Measurements from ENCODE around the gene ATF7IP.

Gene ATF7IP

DNA sequence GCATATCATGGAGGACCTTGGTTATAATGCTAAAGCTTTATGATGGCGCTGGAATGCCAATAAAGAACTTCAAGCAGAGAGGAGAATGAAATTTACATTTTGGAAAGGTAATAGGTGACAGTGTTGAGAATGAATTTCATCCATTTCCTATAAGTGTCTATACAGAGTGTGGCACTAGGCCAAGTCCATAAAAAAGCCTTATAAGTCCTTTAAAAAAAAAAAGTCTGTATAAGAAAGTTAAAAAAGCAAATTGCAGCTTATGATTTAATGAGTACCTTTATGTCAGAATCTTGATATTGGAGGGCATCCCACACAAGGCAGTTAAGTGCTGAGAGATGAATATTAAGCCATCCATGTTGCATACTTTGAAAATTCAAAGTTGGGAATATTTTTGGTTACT is 62.4 kb downstream of the ATF7IP start:
- no peak for TF ChIP-seq TAF1 (IDR thresholded peaks at IDR 0.05; ENCODE audit: borderline replicate concordance, low read depth, low read length)
- TF ChIP-seq POLR2AphosphoS5 (IDR thresholded peaks at IDR 0.05; ENCODE audit: low read depth, low read length), result no peak
- no peak for TF ChIP-seq POLR2A (IDR thresholded peaks at IDR 0.05; ENCODE audit: low read depth, low read length)
- DNase-seq (ENCODE audit: insufficient read length), result no peak
- FAIRE-seq, result peak; percentile 46

DNA sequence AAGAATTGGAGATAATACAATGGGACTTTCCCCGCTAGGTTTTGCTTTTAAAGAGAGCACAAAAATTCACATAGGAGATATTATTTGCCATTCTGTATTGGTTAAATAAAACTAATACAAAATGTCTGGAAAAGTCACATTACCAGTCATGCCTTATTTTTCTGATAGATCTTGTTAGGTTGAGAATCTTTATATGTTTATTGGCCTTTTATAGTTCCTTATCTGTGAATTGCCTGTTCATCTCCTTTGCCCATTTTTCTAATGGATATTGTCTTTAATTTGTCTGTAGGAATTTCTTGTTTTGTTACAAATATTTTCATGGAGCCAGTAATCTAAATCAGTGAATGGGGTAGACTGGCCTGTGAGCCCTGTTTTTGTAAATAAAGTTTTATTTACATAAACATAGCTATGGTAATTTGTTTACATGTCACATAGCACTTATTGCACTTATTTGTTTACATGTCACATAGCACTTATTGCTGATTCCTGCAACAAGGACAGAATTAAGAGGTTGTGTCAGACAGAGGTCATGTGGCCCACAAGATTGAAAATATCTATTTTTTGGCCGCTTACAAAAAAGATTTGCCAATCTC is 65.0 kb downstream of the ATF7IP start:
- TF ChIP-seq POLR2AphosphoS5 (IDR thresholded peaks at IDR 0.05; ENCODE audit: low read depth, low read length) (no peak), POLR2A (IDR thresholded peaks at IDR 0.05; ENCODE audit: low read depth, low read length) (no peak), TAF1 (IDR thresholded peaks at IDR 0.05; ENCODE audit: borderline replicate concordance, low read depth, low read length) (no peak)
- no peak for FAIRE-seq
- no peak for DNase-seq (ENCODE audit: insufficient read length)

DNA sequence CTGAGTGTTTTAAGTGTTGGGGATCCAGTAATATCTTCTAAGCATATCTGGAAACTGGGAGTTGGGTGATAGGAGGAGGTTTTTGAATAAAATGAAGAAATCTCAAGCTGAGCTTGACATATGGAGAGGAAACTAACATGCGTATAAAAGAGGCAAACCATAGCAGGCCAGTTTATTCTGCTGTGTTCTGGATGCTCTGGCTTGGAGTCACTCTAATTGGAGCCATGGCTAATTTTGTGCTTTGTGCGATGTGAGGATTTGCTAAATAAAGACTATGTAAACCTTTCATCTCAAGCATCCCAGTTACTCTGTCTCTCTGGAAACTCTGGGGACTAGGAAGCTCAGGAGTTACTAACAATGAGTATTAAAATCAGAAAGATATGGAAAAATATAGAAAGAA is 66.5 kb downstream of the ATF7IP start:
- DNase-seq (ENCODE audit: insufficient read length) (no peak), FAIRE-seq (no peak)
- no peak for TF ChIP-seq POLR2A (IDR thresholded peaks at IDR 0.05; ENCODE audit: low read depth, low read length)
- TF ChIP-seq TAF1 (IDR thresholded peaks at IDR 0.05; ENCODE audit: borderline replicate concordance, low read depth, low read length), result no peak
- no peak for TF ChIP-seq POLR2AphosphoS5 (IDR thresholded peaks at IDR 0.05; ENCODE audit: low read depth, low read length)

DNA sequence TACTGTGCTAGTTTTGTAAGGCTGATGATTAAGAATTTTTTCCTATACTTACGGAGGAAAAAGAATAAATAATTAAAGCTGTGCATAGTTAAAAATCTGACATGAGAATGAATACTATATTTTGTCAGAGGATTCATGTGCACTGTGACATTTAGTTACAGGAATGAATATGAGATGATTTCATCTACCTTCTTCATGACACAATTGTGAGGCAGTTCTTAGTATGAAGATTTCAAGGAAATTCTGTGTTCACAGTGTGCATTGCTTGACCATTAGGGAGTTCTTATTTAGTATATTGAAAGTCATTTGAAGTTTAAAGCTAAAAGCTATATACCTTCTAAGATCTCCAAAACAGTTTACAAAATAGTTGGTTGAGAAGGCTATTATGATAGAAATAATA is 70.1 kb downstream of the ATF7IP start:
- peak; percentile 21 for FAIRE-seq
- no peak for DNase-seq (ENCODE audit: insufficient read length)
- TF ChIP-seq TAF1 (IDR thresholded peaks at IDR 0.05; ENCODE audit: borderline replicate concordance, low read depth, low read length) (no peak), POLR2A (IDR thresholded peaks at IDR 0.05; ENCODE audit: low read depth, low read length) (no peak), POLR2AphosphoS5 (IDR thresholded peaks at IDR 0.05; ENCODE audit: low read depth, low read length) (no peak)

DNA sequence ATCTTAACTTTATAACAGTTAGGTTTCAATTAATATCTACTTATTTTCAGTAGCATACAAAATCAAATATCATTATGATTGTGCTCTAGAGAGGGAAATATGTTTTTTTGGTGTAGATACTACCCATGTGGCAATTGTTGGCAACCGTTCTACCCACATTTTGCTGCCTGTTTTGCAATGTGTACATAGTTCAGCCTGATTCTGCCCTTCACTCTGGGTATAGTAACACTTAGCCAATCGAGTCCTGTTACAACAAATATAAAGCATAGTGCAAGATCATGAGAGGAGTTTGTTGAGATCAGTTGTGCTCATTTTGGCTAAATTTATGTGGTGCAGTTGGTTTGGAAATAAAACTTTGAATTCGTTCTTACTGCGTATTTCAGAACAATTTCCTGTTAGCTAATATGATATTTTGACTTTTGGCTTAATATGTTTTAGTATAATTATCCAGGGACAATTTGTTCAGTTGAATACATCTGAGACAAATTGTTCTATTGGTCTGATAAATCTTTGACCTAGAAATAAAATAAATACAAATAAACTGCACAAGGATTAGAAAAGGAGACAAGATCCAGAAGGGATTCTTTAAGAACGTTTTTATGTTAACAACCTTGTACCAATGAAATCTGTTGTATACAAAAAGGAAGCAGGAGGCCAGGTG is 76.9 kb downstream of the ATF7IP start:
- FAIRE-seq, result no peak
- DNase-seq (ENCODE audit: insufficient read length), result no peak
- no peak for TF ChIP-seq POLR2A (IDR thresholded peaks at IDR 0.05; ENCODE audit: low read depth, low read length)
- TF ChIP-seq POLR2AphosphoS5 (IDR thresholded peaks at IDR 0.05; ENCODE audit: low read depth, low read length), result no peak

DNA sequence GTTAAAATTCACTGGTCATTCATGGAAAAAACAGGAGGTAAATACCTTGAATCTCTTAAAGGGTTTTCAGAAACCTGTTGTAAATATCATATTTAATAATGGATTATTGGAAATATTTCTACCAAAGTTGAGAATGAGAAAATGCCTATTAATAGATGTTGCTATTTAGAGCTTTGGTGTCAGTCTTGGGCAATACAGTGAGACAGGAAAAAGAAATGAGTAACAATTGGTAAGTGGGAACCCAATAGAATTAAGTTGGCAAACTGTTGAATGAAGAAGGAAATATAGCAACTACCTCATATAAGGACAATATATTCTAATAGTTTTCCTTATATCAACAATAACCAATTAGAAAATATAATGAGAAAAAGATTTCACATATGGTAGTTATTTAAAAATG is 78.0 kb downstream of the ATF7IP start:
- no peak for FAIRE-seq
- no peak for DNase-seq (ENCODE audit: insufficient read length)
- TF ChIP-seq POLR2AphosphoS5 (IDR thresholded peaks at IDR 0.05; ENCODE audit: low read depth, low read length) (no peak), TAF1 (IDR thresholded peaks at IDR 0.05; ENCODE audit: borderline replicate concordance, low read depth, low read length) (no peak), POLR2A (IDR thresholded peaks at IDR 0.05; ENCODE audit: low read depth, low read length) (no peak)

DNA sequence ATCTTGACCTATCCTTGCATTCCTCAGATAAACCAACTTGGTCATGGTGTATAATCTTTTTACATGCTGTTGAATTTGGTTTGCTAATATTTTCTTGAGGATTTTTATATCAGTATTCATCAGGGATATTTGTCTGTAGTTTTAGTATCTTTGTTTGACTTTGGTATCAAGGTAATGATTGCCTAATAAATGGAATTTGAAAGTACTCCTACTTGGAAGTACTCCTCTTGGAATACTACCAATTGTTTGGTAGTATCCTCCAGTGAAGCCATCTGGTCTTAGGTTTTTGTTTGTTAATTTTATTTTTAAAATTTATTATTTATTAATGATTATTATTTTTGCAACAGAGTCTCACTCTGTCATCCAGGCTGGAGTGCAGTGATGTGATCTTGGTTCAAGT is 85.0 kb downstream of the ATF7IP start:
- no peak for TF ChIP-seq POLR2A (IDR thresholded peaks at IDR 0.05; ENCODE audit: low read depth, low read length)
- TF ChIP-seq TAF1 (IDR thresholded peaks at IDR 0.05; ENCODE audit: borderline replicate concordance, low read depth, low read length), result no peak
- no peak for TF ChIP-seq POLR2AphosphoS5 (IDR thresholded peaks at IDR 0.05; ENCODE audit: low read depth, low read length)
- FAIRE-seq, result no peak

DNA sequence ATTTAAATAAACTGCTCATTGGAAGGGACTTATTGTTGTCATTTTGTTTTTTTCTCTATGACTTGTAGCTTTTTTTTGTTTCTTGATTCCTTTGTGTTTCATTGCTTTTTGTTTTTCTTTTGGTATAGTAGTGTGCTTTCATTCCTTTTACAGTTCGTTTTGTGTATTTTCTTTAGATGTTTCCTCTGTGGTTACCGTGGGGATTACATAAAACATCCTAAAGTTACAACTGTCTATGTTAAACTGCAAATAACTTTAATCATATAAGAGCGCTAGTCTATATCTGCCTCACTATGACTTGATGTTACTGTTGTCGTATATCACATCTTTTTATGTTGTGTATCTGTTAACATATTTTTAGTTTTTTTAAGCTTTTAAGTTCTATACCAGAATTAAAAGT is 86.9 kb downstream of the ATF7IP start:
- TF ChIP-seq TAF1 (IDR thresholded peaks at IDR 0.05; ENCODE audit: borderline replicate concordance, low read depth, low read length), result no peak
- TF ChIP-seq POLR2AphosphoS5 (IDR thresholded peaks at IDR 0.05; ENCODE audit: low read depth, low read length), result no peak
- FAIRE-seq (no peak), DNase-seq (ENCODE audit: insufficient read length) (no peak)

More for the DNA sequence above, 85.0 kb downstream of the ATF7IP start:
- DNase-seq (ENCODE audit: insufficient read length), result no peak

DNA sequence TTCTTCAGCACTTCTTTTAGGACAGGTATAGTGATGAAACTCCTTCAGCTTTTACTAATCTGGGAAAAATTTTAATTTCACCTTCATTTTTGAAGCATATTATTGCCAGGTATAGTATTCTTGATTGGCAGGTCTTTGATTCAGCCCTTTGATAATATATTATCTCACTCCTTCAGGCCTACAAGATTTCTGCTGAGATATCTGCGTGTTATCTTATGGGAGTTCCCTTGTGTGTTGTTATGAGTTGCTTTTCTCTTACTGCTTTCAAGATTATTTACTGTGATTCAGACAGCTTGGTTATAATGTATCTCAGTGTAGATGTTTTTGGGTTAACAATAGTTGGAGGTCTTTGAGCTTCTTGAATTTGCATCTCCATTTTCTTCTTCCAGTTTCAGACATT is 87.4 kb downstream of the ATF7IP start:
- FAIRE-seq, result no peak
- TF ChIP-seq TAF1 (IDR thresholded peaks at IDR 0.05; ENCODE audit: borderline replicate concordance, low read depth, low read length) (no peak), POLR2A (IDR thresholded peaks at IDR 0.05; ENCODE audit: low read depth, low read length) (no peak), POLR2AphosphoS5 (IDR thresholded peaks at IDR 0.05; ENCODE audit: low read depth, low read length) (no peak)
- DNase-seq (ENCODE audit: insufficient read length), result no peak

DNA sequence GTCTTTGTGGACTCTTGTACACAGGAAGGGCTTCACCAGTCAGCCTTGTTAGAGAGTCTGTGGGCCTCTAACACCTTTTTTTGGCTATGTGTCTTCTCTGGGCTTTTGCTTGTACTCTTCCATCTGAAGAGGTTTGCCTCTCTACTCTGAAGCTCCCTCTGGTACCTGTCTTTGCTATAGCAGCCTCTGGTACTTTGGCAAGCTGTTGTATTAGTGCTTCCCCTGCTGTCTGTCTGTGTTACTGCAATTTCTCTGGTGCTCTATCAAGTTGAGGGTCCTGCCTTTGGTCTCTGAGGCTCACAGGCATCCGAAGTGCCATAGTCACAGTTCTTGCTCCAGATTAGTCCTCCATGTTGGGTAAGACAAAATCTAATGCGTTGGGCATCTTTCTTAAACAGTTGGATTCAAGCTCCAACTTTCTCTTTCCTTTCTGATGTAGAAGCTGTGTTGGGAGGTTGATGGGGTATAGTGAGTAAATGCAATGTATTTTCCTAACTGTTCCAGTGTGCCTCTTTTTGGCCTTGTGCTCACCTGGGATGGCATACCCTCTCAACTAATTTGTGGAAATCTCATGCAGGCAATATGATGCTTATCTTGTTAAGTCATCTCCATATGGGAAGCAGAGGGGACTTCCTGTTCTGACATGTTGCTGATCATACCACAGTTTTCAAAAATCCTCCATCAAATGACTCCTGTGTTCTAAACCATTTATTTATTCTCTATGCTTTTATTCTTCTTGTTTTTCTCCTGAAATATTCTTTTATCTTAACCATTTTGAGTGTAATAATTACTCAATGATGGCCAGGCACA is 88.8 kb downstream of the ATF7IP start:
- TF ChIP-seq POLR2AphosphoS5 (IDR thresholded peaks at IDR 0.05; ENCODE audit: low read depth, low read length) (no peak), TAF1 (IDR thresholded peaks at IDR 0.05; ENCODE audit: borderline replicate concordance, low read depth, low read length) (no peak), POLR2A (IDR thresholded peaks at IDR 0.05; ENCODE audit: low read depth, low read length) (no peak)
- FAIRE-seq (peak; percentile 87), DNase-seq (ENCODE audit: insufficient read length) (peak; percentile 2)

DNA sequence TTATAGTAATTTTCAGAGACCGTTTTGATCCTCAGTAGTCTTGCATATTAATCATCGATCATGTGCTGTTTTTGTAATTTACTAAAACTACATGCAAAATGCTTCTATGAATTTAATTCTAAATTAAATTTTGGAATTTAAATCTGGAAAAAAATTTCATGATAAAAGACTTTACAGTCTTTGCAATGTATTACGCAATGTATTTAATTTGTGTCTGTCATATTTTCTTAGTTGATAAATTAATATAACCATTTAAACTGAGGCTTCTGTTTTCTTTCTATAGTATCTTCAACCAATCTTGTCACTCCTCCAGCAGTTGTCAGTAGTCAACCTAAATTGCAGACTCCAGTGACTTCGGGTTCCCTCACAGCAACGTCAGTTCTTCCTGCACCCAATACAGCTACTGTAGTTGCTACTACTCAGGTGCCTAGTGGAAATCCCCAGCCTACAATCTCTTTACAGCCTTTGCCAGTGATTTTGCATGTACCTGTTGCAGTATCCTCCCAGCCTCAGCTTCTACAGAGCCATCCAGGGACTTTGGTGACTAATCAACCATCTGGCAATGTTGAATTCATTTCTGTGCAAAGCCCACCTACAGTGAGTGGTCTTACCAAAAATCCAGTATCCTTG is 94.8 kb downstream of the ATF7IP start:
- DNase-seq (ENCODE audit: insufficient read length) (no peak), FAIRE-seq (no peak)
- no peak for TF ChIP-seq POLR2AphosphoS5 (IDR thresholded peaks at IDR 0.05; ENCODE audit: low read depth, low read length)
- no peak for TF ChIP-seq TAF1 (IDR thresholded peaks at IDR 0.05; ENCODE audit: borderline replicate concordance, low read depth, low read length)
- TF ChIP-seq POLR2A (IDR thresholded peaks at IDR 0.05; ENCODE audit: low read depth, low read length), result no peak
